D721Med (cell line): ENCODE results near the gene TAOK1.

Source experiments
- DNase-seq: peaks from one replicate; pipeline ENCODE4 v3.0.0; 2011; ENCODE audit warnings: low spot score; ENCODE audit not compliant: insufficient read length
- FAIRE-seq: peaks from 2 replicates; lab custom pipeline; 2011; peaks lifted over from hg19 to GRCh38; lab: Jason Lieb, UNC
- TF ChIP-seq, protein P1 (sequence below): IDR thresholded peaks from 2 replicates; pipeline ENCODE4 v1.5.1; 2012; ENCODE audit warnings: mild to moderate bottlenecking, control low read depth; ENCODE audit not compliant: insufficient read depth; ENCODE audit errors: missing control alignments

TAOK1 gene

DNA sequence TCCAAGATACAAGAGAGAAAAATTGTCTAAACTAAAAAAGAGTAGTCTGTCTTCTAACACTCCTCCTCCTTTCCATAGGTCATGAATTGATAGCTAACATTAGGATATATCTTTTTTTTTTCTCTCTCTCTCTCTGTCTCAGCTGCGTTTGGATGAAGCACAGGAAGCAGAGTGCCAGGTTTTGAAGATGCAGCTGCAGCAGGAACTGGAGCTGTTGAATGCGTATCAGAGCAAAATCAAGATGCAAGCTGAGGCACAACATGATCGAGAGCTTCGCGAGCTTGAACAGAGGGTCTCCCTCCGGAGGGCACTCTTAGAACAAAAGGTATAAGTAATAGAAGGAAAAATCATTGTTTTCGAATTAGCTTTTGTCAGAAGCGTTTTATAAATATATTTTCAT lies 143.8 kb downstream of the TAOK1 start:
- no peak for DNase-seq
- TF ChIP-seq, protein P1, sequence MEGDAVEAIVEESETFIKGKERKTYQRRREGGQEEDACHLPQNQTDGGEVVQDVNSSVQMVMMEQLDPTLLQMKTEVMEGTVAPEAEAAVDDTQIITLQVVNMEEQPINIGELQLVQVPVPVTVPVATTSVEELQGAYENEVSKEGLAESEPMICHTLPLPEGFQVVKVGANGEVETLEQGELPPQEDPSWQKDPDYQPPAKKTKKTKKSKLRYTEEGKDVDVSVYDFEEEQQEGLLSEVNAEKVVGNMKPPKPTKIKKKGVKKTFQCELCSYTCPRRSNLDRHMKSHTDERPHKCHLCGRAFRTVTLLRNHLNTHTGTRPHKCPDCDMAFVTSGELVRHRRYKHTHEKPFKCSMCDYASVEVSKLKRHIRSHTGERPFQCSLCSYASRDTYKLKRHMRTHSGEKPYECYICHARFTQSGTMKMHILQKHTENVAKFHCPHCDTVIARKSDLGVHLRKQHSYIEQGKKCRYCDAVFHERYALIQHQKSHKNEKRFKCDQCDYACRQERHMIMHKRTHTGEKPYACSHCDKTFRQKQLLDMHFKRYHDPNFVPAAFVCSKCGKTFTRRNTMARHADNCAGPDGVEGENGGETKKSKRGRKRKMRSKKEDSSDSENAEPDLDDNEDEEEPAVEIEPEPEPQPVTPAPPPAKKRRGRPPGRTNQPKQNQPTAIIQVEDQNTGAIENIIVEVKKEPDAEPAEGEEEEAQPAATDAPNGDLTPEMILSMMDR = no peak
- FAIRE-seq = no peak

DNA sequence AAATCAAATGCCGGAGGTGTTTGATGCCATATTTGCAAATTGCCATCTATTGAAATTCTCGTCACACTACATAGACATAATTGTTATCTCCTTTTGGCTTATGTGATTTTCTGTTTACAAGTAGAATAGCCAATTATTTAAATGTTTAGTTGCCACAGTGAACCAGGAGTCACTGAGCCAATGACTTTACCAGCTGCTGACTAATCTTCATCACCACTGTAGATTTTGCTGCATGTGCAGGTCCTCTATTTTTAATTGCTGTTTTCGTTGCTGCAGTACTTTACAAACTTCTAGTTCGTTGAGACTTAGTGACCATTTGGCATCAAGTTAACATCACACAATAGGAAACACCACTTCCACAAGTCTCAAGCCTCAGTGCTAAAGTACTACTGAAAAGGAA lies 153.9 kb downstream of the TAOK1 start:
- TF ChIP-seq, protein P1 = no peak
- DNase-seq (no peak), FAIRE-seq (no peak)

DNA sequence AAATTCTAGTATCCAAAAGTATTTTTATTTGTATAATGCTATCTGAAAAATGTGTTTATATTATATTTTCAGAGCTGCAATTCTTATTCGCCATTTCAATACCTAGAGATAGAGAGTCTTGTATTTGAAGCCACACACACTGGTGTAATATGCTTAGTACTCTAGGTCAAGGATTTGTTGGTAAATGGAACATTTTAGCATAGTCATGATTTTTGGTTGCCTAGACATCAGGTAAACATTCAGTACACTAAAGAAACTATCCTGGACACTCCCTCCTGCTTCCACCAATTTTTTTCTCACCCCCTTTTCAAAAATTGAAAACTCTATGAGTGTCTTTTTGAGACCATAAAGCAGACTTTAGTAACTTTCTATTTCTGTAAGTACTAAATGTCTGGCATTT lies 155.9 kb downstream of the TAOK1 start:
- DNase-seq (no peak), FAIRE-seq (no peak)
- TF ChIP-seq, protein P1 = no peak

DNA sequence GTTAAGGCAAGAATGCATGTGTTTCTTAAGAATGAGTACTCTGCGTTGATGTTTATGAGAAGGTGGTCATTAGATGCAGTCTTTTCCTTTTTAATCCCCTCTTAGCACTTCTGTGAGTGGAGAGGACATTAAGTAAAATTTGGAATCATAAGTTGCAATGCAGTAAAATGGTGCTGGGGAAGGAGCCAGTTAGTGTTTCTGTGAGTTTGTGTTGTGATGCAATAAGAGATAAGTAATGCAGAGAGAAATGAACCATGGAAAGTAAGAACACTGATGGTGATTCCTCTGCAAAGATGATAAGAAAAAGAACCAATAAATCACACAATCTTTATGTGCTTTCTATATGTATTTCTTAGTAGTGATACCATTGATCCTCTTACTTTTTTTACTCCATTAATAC lies 156.7 kb downstream of the TAOK1 start:
- TF ChIP-seq, protein P1 = no peak
- FAIRE-seq (no peak), DNase-seq (no peak)

DNA sequence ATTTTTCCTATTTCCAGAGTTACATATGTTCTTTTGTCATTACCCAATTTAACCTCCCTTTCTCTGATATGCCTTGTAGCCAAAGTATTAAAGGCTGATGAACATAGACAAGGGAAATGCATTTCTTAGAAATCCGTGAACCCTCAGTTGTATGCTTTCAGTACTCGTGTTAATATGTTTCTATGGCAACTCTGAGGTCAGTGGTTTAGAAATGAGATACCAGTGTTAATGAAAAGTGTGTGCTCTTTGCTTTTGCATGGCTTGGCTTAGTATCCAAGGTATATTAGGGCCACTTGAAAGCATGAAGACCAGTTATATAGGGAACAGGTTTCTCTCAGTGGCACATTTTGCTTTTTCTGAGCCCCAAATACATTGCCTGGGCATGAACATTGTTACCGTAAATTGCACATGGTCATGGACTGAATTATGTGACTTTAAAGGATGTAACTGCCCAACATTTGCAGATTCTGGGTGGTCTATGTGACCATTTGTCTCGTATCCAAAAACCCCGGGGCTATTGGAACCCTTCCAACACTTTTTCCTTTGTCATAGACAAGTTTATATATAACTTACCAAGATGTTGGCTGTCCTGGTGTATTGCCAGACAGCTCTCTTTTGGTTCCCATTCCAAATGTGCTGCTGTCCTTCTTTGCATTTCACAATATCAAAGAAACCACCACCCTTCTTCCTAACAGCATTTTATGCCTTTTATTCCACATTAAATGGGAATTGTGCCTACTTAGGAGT lies 159.2 kb downstream of the TAOK1 start:
- DNase-seq = no peak
- no peak for FAIRE-seq
- TF ChIP-seq, protein P1 = no peak

DNA sequence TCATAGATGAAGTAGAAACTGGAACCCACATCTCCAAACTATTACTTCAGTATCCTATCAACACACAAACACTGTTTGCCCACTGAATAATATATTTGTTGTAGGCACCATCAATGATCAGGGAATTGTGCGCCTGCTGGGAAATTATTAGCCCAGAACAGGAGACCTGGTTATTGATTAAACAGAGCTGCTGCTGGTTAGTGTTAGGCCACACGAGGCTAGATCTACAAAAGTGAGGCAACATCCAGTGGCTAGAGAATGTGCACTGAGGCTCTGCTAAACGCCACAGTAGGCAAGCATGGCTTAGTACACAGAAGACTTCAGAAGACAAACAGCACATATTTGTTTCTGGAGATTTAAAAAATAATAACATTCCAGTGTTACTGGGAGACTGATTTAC lies 165.7 kb downstream of the TAOK1 start:
- DNase-seq (no peak), FAIRE-seq (no peak)
- TF ChIP-seq, protein P1 = no peak

DNA sequence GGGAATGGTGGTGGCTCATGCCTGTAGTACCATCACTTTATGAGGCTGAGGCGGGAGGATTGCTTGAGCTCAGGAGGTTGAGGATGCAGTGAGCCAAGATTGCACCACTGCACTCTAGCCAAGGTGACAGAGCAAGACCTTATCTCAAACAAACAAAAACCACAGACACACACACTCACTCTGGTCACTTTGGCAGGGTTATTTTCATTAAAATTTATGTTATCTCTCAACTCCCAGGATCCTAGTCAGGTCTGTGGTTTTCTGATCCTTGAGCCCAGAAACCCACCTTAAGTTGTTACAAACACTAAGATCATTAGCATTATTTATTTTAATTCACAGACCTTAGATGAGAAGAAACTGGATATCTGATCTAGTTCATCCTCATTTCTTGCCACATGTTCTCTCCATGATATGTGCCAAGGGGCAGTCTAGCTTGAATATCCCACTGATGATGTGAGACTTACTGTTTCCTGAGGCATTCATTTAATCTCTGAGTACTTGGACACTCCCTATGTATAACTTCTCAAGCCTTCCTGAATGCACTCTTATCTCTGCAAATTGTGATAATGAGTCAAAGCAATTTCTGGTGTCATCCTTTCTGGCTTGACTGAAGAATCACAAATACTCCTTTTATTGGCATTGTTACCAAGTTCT lies 167.0 kb downstream of the TAOK1 start:
- FAIRE-seq = no peak
- no peak for DNase-seq

More for the DNA sequence above, 167.0 kb downstream of the TAOK1 start:
- TF ChIP-seq, protein P1 = no peak
